HepG2 (cell line): ENCODE measurements around the gene GSX1. TPM values are rescaled to one million over a fixed set of nuclear protein-coding genes. Genes with fewer than 3 reads are reported as not detected.

Experiments used
- AGO2 ChIP-seq: fragments of 200-400 bp; formaldehyde crosslinking; optimal IDR thresholded peaks from 2 replicates; pipeline ENCODE3; 2017; ENCODE audit warnings: mild to moderate bottlenecking, low read depth, low read length, moderate library complexity
- CENPT ChIP-seq: sonication (generic); formaldehyde crosslinking; IDR thresholded peaks from 2 replicates; pipeline ENCODE4 v1.8.0; 2022; ENCODE audit warnings: low read depth, mild to moderate bottlenecking, moderate library complexity, missing genetic modification reagents
- DBP ChIP-seq: sonication (generic); formaldehyde crosslinking; IDR thresholded peaks from 2 replicates; pipeline ENCODE4 v1.4.0; 2020; ENCODE audit warnings: missing genetic modification reagents; ENCODE audit errors: not compliant biosample characterization
- ERF ChIP-seq: IDR thresholded peaks from 2 replicates; pipeline ENCODE4 v1.6.1; 2018; ENCODE audit warnings: missing biosample characterization, missing genetic modification reagents
- NCOA2 ChIP-seq: sonication (generic); formaldehyde crosslinking; IDR thresholded peaks from 2 replicates; pipeline ENCODE4 v1.8.0; 2022; ENCODE audit warnings: inconsistent platforms
- NFE2L1 ChIP-seq: sonication (generic); formaldehyde crosslinking; IDR thresholded peaks from 2 replicates; pipeline ENCODE4 v1.4.0; 2020; ENCODE audit warnings: missing genetic modification reagents, mild to moderate bottlenecking, borderline replicate concordance
- RORA ChIP-seq: sonication (generic); formaldehyde crosslinking; IDR thresholded peaks from 2 replicates; pipeline ENCODE4 v1.5.0; 2020; ENCODE audit warnings: mild to moderate bottlenecking, missing genetic modification reagents, moderate library complexity
- SNAPC5 ChIP-seq: sonication (generic); formaldehyde crosslinking; IDR thresholded peaks from 2 replicates; pipeline ENCODE4 v1.8.1; 2023; ENCODE audit warnings: mild to moderate bottlenecking, missing genetic modification reagents, borderline replicate concordance
- SP140L ChIP-seq: sonication (generic); formaldehyde crosslinking; IDR thresholded peaks from 2 replicates; pipeline ENCODE4 v1.4.0; 2020; ENCODE audit warnings: missing genetic modification reagents, borderline replicate concordance
- TERF1 ChIP-seq: sonication (generic); formaldehyde crosslinking; IDR thresholded peaks from 2 replicates; pipeline ENCODE4 v1.8.0; 2022; ENCODE audit warnings: mild to moderate bottlenecking, missing genetic modification reagents, moderate library complexity
- ZMYM2 ChIP-seq: sonication (generic); formaldehyde crosslinking; IDR thresholded peaks from 2 replicates; pipeline ENCODE4 v1.8.0; 2022; ENCODE audit warnings: mild to moderate bottlenecking, missing genetic modification reagents
- ZNF446 ChIP-seq: sonication (generic); formaldehyde crosslinking; IDR thresholded peaks from 2 replicates; pipeline ENCODE4 v1.5.0; 2020; ENCODE audit warnings: mild to moderate bottlenecking, missing genetic modification reagents
- polyA plus RNA-seq, 8 experiments: library from polyadenylated mRNA; depleted of rRNA in 3 of 8; stranded (reverse) in 7 of 8; unstranded in 1 of 8; fragments of >200 nt; fragmentation: Illumina TruSeq in 4 of 8; extraction: Trizol in 4 of 8; gene quantifications; 2 replicates each; pipeline versions ENCODE4 v1.2.1 to v1.2.3, GENCODE V29; 2011 to 2016; ENCODE audit warnings: low read depth in 4 of 8, missing spikeins in 1 of 8, mixed read lengths in 1 of 8; ENCODE audit not compliant: insufficient read depth in 1 of 8
- total RNA-seq, 5 experiments: library from RNA; depleted of rRNA; stranded (reverse); fragments of >200 nt; fragmentation: Illumina TruSeq; extraction: Trizol; gene quantifications; 2 replicates each; pipeline ENCODE4 v1.2.3, GENCODE V29; 2016; ENCODE audit warnings: low read depth in 1 of 5
- TF ChIP-seq, protein P1 (sequence below): sonication (generic); formaldehyde crosslinking; IDR thresholded peaks from 2 replicates; pipeline ENCODE4 v1.4.0; 2020; ENCODE audit warnings: missing genetic modification reagents, borderline replicate concordance
- TF ChIP-seq, protein P2 (sequence below): sonication (generic); formaldehyde crosslinking; IDR thresholded peaks from 2 replicates; pipeline ENCODE4 v1.8.1; 2023; ENCODE audit warnings: missing genetic modification reagents, inconsistent platforms, borderline replicate concordance
- TF ChIP-seq, protein P3 (sequence below): sonication (generic); formaldehyde crosslinking; IDR thresholded peaks from 2 replicates; pipeline ENCODE4 v1.4.0; 2020; ENCODE audit warnings: missing genetic modification reagents, borderline replicate concordance

Gene GSX1
- total and polyA plus RNA-seq, 2 of the 13 experiments (the other 11 are each of a cell fraction or from before 2014, with no cell fraction given) = not detected

DNA sequence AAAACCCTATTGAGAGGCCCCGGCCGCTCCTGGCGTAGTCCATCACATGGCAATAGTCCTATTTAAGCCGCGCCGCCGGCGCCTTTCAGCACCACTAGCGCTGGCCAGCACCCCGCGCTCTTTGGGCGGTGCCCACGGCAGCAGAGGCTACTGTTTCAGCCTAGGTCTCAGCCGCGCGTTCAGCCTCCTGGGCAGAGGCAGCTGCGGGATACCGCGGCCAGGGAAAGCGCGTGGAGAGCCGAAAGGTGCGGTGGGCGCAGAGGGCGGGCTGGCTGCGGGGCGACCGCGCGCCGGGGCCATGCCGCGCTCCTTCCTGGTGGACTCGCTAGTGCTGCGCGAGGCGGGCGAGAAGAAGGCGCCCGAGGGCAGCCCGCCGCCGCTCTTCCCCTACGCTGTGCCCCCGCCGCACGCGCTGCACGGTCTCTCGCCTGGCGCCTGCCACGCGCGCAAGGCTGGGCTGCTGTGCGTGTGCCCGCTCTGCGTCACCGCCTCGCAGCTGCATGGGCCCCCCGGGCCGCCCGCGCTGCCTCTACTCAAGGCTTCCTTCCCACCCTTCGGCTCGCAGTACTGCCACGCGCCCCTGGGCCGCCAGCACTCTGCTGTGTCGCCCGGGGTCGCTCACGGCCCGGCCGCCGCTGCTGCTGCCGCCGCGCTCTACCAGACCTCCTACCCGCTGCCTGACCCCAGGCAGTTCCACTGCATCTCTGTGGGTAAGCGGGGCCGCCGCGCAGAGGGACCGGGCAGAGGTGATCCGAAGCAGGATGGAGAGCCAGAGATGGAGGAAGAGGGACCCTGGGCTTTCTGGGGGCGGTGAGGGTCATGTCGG is at the start of gene GSX1 (continued):
- TF ChIP-seq, protein P1, sequence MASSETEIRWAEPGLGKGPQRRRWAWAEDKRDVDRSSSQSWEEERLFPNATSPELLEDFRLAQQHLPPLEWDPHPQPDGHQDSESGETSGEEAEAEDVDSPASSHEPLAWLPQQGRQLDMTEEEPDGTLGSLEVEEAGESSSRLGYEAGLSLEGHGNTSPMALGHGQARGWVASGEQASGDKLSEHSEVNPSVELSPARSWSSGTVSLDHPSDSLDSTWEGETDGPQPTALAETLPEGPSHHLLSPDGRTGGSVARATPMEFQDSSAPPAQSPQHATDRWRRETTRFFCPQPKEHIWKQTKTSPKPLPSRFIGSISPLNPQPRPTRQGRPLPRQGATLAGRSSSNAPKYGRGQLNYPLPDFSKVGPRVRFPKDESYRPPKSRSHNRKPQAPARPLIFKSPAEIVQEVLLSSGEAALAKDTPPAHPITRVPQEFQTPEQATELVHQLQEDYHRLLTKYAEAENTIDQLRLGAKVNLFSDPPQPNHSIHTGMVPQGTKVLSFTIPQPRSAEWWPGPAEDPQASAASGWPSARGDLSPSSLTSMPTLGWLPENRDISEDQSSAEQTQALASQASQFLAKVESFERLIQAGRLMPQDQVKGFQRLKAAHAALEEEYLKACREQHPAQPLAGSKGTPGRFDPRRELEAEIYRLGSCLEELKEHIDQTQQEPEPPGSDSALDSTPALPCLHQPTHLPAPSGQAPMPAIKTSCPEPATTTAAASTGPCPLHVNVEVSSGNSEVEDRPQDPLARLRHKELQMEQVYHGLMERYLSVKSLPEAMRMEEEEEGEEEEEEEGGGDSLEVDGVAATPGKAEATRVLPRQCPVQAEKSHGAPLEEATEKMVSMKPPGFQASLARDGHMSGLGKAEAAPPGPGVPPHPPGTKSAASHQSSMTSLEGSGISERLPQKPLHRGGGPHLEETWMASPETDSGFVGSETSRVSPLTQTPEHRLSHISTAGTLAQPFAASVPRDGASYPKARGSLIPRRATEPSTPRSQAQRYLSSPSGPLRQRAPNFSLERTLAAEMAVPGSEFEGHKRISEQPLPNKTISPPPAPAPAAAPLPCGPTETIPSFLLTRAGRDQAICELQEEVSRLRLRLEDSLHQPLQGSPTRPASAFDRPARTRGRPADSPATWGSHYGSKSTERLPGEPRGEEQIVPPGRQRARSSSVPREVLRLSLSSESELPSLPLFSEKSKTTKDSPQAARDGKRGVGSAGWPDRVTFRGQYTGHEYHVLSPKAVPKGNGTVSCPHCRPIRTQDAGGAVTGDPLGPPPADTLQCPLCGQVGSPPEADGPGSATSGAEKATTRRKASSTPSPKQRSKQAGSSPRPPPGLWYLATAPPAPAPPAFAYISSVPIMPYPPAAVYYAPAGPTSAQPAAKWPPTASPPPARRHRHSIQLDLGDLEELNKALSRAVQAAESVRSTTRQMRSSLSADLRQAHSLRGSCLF (CRISPR knock-in tag) = no peak
- TF ChIP-seq ZMYM2 (CRISPR knock-in tag) (no peak), RORA (CRISPR knock-in tag) (no peak), DBP (no peak), NCOA2 (CRISPR knock-in tag) (no peak), ERF (CRISPR knock-in tag) (0 out of 2 replicates have a peak, but pooled peaks have one; percentile 37), SP140L (CRISPR knock-in tag) (no peak), TERF1 (CRISPR knock-in tag) (no peak), ZNF446 (no peak), NFE2L1 (CRISPR knock-in tag) (no peak), AGO2 (no peak), SNAPC5 (CRISPR knock-in tag) (no peak), CENPT (CRISPR knock-in tag) (no peak)
- TF ChIP-seq, protein P2, sequence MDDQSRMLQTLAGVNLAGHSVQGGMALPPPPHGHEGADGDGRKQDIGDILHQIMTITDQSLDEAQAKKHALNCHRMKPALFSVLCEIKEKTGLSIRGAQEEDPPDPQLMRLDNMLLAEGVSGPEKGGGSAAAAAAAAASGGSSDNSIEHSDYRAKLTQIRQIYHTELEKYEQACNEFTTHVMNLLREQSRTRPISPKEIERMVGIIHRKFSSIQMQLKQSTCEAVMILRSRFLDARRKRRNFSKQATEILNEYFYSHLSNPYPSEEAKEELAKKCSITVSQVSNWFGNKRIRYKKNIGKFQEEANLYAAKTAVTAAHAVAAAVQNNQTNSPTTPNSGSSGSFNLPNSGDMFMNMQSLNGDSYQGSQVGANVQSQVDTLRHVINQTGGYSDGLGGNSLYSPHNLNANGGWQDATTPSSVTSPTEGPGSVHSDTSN (CRISPR knock-in tag) = no peak
- TF ChIP-seq, protein P3, sequence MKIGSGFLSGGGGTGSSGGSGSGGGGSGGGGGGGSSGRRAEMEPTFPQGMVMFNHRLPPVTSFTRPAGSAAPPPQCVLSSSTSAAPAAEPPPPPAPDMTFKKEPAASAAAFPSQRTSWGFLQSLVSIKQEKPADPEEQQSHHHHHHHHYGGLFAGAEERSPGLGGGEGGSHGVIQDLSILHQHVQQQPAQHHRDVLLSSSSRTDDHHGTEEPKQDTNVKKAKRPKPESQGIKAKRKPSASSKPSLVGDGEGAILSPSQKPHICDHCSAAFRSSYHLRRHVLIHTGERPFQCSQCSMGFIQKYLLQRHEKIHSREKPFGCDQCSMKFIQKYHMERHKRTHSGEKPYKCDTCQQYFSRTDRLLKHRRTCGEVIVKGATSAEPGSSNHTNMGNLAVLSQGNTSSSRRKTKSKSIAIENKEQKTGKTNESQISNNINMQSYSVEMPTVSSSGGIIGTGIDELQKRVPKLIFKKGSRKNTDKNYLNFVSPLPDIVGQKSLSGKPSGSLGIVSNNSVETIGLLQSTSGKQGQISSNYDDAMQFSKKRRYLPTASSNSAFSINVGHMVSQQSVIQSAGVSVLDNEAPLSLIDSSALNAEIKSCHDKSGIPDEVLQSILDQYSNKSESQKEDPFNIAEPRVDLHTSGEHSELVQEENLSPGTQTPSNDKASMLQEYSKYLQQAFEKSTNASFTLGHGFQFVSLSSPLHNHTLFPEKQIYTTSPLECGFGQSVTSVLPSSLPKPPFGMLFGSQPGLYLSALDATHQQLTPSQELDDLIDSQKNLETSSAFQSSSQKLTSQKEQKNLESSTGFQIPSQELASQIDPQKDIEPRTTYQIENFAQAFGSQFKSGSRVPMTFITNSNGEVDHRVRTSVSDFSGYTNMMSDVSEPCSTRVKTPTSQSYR = no peak
